ENCODE results near the gene MALRD1.

Gene MALRD1

GRCh38 chr10:19367176-19367575, 318.6 kb downstream of the MALRD1 start:
- H3K4me3 ChIP-seq (ENCODE audit: low read depth, low read length) = no peak overlapping the region
- TF ChIP-seq CTCF (IDR thresholded peaks at IDR 0.05; ENCODE audit: borderline replicate concordance, insufficient read depth, low read depth, low read length) = no peak

DNA sequence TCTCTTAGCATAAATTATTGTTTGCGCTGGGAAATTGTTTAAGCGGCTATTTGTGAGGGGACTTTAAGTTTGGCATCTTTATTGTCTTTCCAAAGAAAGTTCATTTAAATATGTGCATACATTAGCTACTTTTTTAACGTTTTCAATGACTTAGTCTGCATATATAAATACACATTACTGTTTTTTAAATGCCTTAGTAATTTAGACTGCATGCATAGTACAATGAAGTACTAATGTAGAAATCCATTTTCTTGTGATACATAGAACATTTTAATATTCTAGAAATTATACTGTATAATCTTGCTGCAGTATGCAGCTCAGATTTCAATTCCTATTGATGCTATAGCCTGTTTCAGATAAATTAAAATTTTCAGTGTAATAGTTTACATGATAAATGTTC, 325.4 kb downstream of the MALRD1 start:
- no peak overlapping the region for H3K4me3 ChIP-seq (ENCODE audit: low read depth, low read length)
- no peak for TF ChIP-seq CTCF (IDR thresholded peaks at IDR 0.05; ENCODE audit: borderline replicate concordance, insufficient read depth, low read depth, low read length)

DNA sequence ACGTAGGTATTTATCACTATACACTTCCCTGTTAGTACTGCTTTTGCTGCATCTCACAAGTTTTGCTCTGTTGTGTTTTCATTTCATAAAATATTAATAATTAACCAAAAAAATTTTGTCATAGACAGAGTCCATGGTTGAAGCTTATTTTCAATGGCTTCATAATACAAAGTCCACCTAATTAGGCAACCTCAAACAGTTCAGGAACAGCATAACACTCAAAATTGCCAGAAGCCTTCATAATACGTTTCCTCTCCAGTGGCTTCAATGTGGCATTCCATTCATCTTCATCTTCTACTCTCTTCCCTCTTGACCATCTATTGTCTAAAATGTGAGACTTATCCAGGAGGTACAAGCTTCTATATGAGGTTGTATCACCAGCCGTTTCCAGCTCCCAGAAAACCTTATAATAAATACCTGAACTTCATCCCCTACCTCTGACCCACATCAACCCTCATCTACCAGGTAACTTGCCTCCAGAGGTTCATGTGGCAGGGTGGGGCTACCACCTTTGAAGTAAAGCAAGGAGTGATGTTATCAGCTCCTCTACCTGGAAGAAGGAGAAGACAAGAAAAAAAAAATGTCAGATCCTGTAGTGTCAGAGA, 337.3 kb downstream of the MALRD1 start:
- H3K4me3 ChIP-seq (ENCODE audit: low read depth, low read length) = no peak overlapping the region
- TF ChIP-seq CTCF (IDR thresholded peaks at IDR 0.05; ENCODE audit: borderline replicate concordance, insufficient read depth, low read depth, low read length) = no peak

GRCh38 chr10:19408924-19409323, 360.3 kb downstream of the MALRD1 start:
- TF ChIP-seq CTCF (IDR thresholded peaks at IDR 0.05; ENCODE audit: borderline replicate concordance, insufficient read depth, low read depth, low read length) = no peak
- no peak overlapping the region for H3K4me3 ChIP-seq (ENCODE audit: low read depth, low read length)

DNA sequence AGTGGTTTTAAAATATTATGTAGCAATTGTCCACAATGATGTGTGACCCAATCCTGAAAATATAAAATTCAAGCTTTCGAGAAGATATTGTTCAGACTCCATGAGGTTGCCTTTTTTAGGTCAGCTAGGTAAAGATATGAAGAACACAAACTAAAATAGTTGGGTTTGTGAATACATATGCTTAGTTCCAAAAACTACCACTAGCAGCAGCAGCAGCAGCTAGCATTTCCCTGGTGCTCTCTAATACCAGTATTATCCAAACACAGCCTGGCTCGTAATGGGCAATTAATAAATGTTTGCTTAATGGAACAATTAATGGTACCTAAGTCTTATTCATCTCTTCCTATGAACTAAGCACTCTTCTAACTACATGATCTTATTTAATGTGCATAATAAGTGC, 362.5 kb downstream of the MALRD1 start:
- no peak overlapping the region for H3K4me3 ChIP-seq (ENCODE audit: low read depth, low read length)
- no peak for TF ChIP-seq CTCF (IDR thresholded peaks at IDR 0.05; ENCODE audit: borderline replicate concordance, insufficient read depth, low read depth, low read length)

DNA sequence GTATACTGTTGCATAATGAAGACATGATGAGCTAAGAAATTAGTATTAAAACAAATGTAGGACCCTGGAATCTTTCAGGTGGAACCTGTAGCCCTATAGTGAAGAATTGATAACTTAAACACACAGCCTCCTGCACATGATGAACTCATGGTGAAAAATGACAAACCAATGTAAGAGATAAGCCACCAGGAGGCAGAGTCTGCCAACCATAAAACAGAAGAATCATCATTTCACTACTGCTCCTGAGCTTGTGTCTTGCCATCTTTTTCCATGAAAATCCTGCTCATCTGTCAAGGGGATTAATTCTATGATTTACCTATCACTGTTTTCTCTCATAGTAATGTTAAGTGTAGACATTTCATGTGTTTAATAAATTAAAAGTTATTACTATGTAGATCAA, 363.9 kb downstream of the MALRD1 start:
- H3K4me3 ChIP-seq (ENCODE audit: low read depth, low read length) = no peak overlapping the region
- no peak for TF ChIP-seq CTCF (IDR thresholded peaks at IDR 0.05; ENCODE audit: borderline replicate concordance, insufficient read depth, low read depth, low read length)

DNA sequence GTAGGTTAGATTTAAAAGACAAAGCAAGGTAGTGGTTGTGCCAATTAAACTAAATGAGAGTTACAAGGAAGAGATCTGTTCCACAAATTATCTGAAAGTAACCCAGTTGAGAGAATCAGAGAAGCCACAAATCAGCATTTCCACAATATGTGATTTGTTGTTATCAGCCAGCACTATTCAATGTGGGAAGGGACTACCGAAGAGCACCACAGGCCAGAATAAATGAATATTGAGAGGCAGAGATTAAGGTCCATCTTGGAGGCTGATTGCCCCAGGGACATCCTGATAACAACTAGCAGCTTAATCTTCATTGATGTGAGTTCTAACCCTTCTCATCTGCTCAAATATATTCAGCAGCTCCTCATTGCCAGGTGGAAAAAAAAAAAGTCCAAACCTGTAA, 367.6 kb downstream of the MALRD1 start:
- no peak overlapping the region for H3K4me3 ChIP-seq (ENCODE audit: low read depth, low read length)
- TF ChIP-seq CTCF (IDR thresholded peaks at IDR 0.05; ENCODE audit: borderline replicate concordance, insufficient read depth, low read depth, low read length) = no peak
